Transverse colon (tissue), 4 donors: ENCODE results near the gene ZNF580. TPM values are rescaled to one million over a fixed set of nuclear protein-coding genes. Genes with fewer than 3 reads are reported as not detected.

Experiments
- DNase-seq: peaks from one replicate; pipeline ENCODE4 v3.0.0-alpha.2; 2019
- H3K27ac ChIP-seq, 4 donors: fragments of 200-600 bp; sonication (generic); 2 replicates each; pipeline ENCODE4 v1.5.1; 2016 to 2018; ENCODE audit warnings: inconsistent platforms in 4 of 4
- H3K27me3 ChIP-seq: fragments of 200-600 bp; sonication (generic); 2 replicates; pipeline ENCODE4 v1.5.1; 2017; ENCODE audit warnings: inconsistent platforms
- H3K36me3 ChIP-seq, 4 donors: fragments of 200-600 bp; sonication (generic); 2 replicates each; pipeline ENCODE4 v1.5.1; 2017 to 2019; ENCODE audit warnings: inconsistent platforms in 4 of 4
- H3K4me1 ChIP-seq, 4 donors: fragments of 200-600 bp; sonication (generic); 2 replicates each; pipeline ENCODE4 v1.5.1; 2017 to 2020; ENCODE audit warnings: inconsistent platforms in 4 of 4
- H3K4me3 ChIP-seq, 4 donors: fragments of 200-600 bp; sonication (generic); 1 replicate in 1 of 4; 2 replicates in 3 of 4; pipeline versions ENCODE4 v1.5.1 to v1.6.1; 2017 to 2019; ENCODE audit warnings: inconsistent platforms in 4 of 4
- H3K9me3 ChIP-seq, 2 donors: fragments of 200-600 bp; sonication (generic); 2 replicates each; pipeline ENCODE4 v1.5.1; 2017 to 2019; ENCODE audit warnings: inconsistent platforms in 2 of 2
- CTCF ChIP-seq, 5 experiments: fragments of 200-600 bp in 3 of 5; fragments of 450-650 bp in 2 of 5; sonication (generic) in 3 of 5; IDR thresholded peaks; 1 replicate in 2 of 5; 2 replicates in 3 of 5; pipeline ENCODE4 v1.5.1; 2016 to 2017; ENCODE audit warnings: antibody characterized with exemption in 5 of 5, inconsistent platforms in 3 of 5, mild to moderate bottlenecking in 2 of 5, moderate library complexity in 1 of 5
- EP300 ChIP-seq: sonication (generic); formaldehyde crosslinking; IDR thresholded peaks from one replicate; pipeline ENCODE4 v1.6.1; 2017; ENCODE audit warnings: antibody characterized with exemption, low read depth
- POLR2A ChIP-seq: fragments of 450-650 bp; IDR thresholded peaks from one replicate; pipeline ENCODE4 v1.6.1; 2016; ENCODE audit warnings: antibody characterized with exemption, mild to moderate bottlenecking, moderate library complexity
- POLR2AphosphoS5 ChIP-seq, 3 donors: sonication (generic); formaldehyde crosslinking; IDR thresholded peaks; one replicate each; pipeline ENCODE4 v1.6.1; 2016; ENCODE audit warnings: antibody characterized with exemption in 3 of 3
- WGBS, 2 donors: methylation state at CpG; one replicate each; pipeline ENCODE4 v1.1.5; 2018; ENCODE audit warnings: low coverage in 1 of 2; 5-methylcytosine and 5-hydroxymethylcytosine counted together
- in situ Hi-C, 4 donors: fragments of 200-750 bp; cut with MboI; loops; one replicate each; pipeline versions ENCODE4 v1.15.0 to v1.15.1; 2017; ENCODE audit warnings: low sequenced_read_pairs in 3 of 4, low pct_ligation_motif_present in 1 of 4, low pct_unique_long_range_greater_than_20kb in 1 of 4
- intact Hi-C: fragments of 100-400 bp; cut with DNase I; formaldehyde crosslinking; loops from one replicate; pipeline ENCODE4 v1.15.1; 2023; ENCODE audit warnings: low total_unique reads
- total RNA-seq, 4 donors: library from RNA; depleted of rRNA; stranded (reverse); fragments of >200 nt; gene quantifications; one replicate each; pipeline ENCODE4 v1.1.0, GENCODE V29; 2016

Gene ZNF580
- total RNA-seq, 4 donors from 2014 or later = 15.2 to 154 (median 25.7) TPM

GRCh38 chr19:55617426-55617825, 23.4 kb upstream of the ZNF580 start:
- Histone ChIP-seq H3K4me1 (no peaks in the 10 kb centered on the region), H3K9me3 (no peaks in the 10 kb centered on the region), H3K4me3 (no peak overlapping the region), H3K27ac (no peak overlapping the region), H3K27me3 (no peaks in the 10 kb centered on the region), H3K36me3 (peaks cover 0 to 22% (median 10%) of the 10 kb centered on the region in 4 donors)
- WGBS, 2 donors = 88 to 100% methylated on average over 2 to 8 of the region's 8 CpGs
- intact Hi-C loops = loop anchor here (10.0 kb wide), 1 partner anchor 103 kb away; no protein-coding TSS in a partner anchor
- no peak for TF ChIP-seq CTCF (IDR thresholded peaks at IDR 0.05)
- TF ChIP-seq EP300 = no peak
- no peak for TF ChIP-seq POLR2A
- no peak for TF ChIP-seq POLR2AphosphoS5 (IDR thresholded peaks at IDR 0.05)
- in situ Hi-C loops = no loop called here
- no peak for DNase-seq

- in situ Hi-C loops (no loop called here), intact Hi-C loops (loop anchor here (10.0 kb wide), 1 partner anchor 104 kb away; no protein-coding TSS in a partner anchor)
- peaks cover 0 to 22% (median 10%) of the 10 kb centered on the region in 4 donors for H3K36me3 ChIP-seq
- WGBS, 2 donors = 71 to 82% methylated on average over 3 to 7 of the region's 7 CpGs
- DNase-seq = no peak
- H3K27ac ChIP-seq = no peak overlapping the region
- no peak overlapping the region for H3K4me3 ChIP-seq
- peaks cover 0 to 2% (median 0%) of the 10 kb centered on the region in 4 donors for H3K4me1 ChIP-seq
- TF ChIP-seq POLR2A (no peak), CTCF (IDR thresholded peaks at IDR 0.05) (no peak), POLR2AphosphoS5 (IDR thresholded peaks at IDR 0.05) (no peak), EP300 (no peak)
- H3K9me3 ChIP-seq = no peaks in the 10 kb centered on the region
- H3K27me3 ChIP-seq = no peaks in the 10 kb centered on the region
These were observed 22.4 kb upstream of the ZNF580 start for GRCh38 chr19:55618426-55618825.

- Histone ChIP-seq H3K36me3 (peaks cover 0 to 22% (median 10%) of the 10 kb centered on the region in 4 donors), H3K27ac (no peak overlapping the region), H3K4me3 (no peak overlapping the region), H3K9me3 (no peaks in the 10 kb centered on the region), H3K27me3 (no peaks in the 10 kb centered on the region), H3K4me1 (peaks cover 0 to 8% (median 3%) of the 10 kb centered on the region in 4 donors)
- no peak for TF ChIP-seq POLR2A
- no peak for TF ChIP-seq POLR2AphosphoS5 (IDR thresholded peaks at IDR 0.05)
- no peak for TF ChIP-seq CTCF (IDR thresholded peaks at IDR 0.05)
- no peak for TF ChIP-seq EP300
- intact Hi-C loops (loop anchor here (10.0 kb wide), 1 partner anchor 104 kb away; no protein-coding TSS in a partner anchor), in situ Hi-C loops (no loop called here)
- DNase-seq = no peak
- 67 to 83% methylated on average over 1 to 3 of the region's 3 CpGs for WGBS, 2 donors
These were observed 21.5 kb upstream of the ZNF580 start for GRCh38 chr19:55619286-55619685.

- WGBS, 2 donors = 89% methylated on average over 12 of the region's 12 CpGs; no CpG with 5 or more reads in 1 of the 2 donors
- in situ Hi-C loops = loop anchor here in 1 of 4 donors (10.0 kb wide), 1 partner anchor 106 kb away; no protein-coding TSS in a partner anchor
- DNase-seq = no peak
- Histone ChIP-seq H3K27ac (no peak overlapping the region), H3K4me1 (peaks cover 0 to 14% (median 6%) of the 10 kb centered on the region in 4 donors), H3K9me3 (no peaks in the 10 kb centered on the region), H3K4me3 (no peak overlapping the region), H3K36me3 (peaks cover 0 to 16% (median 8%) of the 10 kb centered on the region in 4 donors), H3K27me3 (no peaks in the 10 kb centered on the region)
- intact Hi-C loops = no loop called here
- TF ChIP-seq POLR2AphosphoS5 (IDR thresholded peaks at IDR 0.05) = no peak
- TF ChIP-seq EP300 = no peak
- no peak for TF ChIP-seq CTCF (IDR thresholded peaks at IDR 0.05)
- TF ChIP-seq POLR2A = no peak
These were observed 20.2 kb upstream of the ZNF580 start for GRCh38 chr19:55620410-55621204.
